ENCODE results near the gene NFKB1.
"Not testable (repeated sequence)": the region's sequence is repeated elsewhere in the genome, so short reads cannot be mapped to it uniquely, and the experiment has no call there.

The NFKB1 gene

DNA sequence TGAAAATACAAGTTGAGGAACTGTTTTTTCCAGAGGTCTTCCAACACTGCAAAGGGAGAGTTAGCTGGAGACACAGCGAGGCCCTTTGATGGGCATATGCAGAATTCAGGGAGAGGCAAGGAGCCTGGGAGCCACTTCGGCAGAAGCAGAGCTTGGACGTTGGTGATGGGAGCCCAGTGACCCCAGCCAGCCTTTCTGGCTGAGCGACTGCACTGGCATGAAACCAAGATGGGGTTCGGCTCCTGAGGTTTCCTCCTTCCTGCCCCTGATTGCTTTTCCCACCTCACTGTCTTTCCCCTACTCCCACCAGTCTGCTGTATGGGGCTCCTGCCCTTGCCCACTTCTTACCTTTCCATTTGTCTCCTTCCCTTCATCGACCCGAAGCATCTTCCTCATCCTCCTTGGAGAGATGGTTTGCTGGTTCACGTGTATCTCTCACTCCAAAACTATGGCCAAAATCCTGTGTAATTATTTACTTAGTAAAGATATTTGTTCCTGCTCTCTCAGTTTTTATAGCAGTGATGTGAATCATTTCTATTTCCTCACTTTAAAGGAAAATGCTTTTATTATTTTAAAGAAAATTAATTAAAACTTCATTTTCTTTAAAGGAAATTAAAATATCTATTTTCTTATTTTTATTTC is 100.5 kb downstream of the NFKB1 start:
- DNase-seq = no peak

DNA sequence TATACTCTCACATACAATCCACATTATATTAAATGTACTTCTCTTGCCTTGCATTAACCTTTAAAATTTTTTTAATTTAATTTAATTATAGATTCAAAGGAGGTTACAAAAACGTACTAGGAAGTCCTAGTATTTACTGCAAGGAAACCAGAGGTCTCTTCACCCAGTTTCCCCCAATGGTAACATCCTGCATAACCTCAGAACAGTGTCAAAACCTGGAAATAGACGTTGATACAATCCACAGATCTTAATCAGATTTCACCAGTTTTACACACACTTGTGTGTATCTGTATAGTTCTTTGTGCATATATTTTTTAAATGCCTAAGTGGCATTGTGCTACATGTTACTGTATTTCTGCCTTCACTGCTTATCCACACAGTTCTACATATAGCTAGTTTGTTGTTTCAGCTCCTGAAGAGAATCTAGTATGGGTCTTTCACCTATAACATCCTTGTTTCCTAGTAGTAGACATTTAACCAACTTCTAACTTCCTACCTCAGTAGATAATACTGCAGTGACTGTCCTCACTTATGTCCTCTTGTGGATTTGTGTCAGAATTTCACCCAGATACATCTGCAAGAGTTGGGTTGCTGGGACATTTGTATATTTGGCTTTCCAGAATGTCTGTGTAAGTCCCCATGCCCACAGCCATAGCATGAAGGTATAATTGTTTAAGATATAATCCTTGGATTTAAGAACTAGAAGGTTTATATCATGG is 103.2 kb downstream of the NFKB1 start:
- DNase-seq = no peak

DNA sequence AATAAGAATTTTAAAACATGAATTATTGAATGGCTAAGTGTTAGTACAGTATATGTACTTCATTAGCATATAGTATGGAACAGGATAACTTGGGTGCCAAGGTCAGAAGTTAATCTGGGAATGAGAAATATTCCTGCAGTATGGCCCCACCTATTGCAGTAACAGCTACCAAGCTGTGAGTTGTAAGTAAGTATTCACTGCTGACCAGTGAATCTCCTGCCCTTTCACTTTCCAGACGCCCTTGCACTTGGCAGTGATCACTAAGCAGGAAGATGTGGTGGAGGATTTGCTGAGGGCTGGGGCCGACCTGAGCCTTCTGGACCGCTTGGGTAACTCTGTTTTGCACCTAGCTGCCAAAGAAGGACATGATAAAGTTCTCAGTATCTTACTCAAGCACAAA is 105.1 kb downstream of the NFKB1 start:
- DNase-seq = no peak

DNA sequence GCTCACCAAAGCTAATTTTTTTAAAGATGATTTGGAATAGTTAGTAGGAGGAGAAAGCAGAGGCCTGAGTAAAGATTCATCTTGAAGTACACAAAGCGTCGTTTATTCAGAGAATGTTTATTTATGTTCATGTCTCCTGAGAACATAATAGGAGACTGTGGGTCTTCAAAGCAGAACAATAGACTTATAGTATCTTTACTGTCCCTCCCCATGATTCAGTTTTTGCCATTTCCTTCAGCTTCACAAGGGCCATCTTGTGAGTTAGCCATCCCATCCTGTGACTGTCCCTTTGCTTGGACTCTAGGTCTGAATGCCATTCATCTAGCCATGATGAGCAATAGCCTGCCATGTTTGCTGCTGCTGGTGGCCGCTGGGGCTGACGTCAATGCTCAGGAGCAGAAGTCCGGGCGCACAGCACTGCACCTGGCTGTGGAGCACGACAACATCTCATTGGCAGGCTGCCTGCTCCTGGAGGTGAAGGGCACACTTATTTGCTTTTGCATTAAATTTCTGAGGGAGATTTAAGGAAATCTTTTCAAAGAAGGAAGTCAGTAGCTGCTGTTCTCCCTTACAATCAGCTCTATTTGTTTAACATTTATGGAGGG is 105.8 kb downstream of the NFKB1 start:
- DNase-seq = no peak

GRCh38 chr4:102608190-102608589 is 107.0 kb downstream of the NFKB1 start:
- no peak for DNase-seq

- DNase-seq = no peak
These were observed 108.8 kb downstream of the NFKB1 start for GRCh38 chr4:102610007-102610406.

- DNase-seq = no peak
These were observed 109.3 kb downstream of the NFKB1 start for GRCh38 chr4:102610476-102610875.

GRCh38 chr4:102612210-102612609 is 111.1 kb downstream of the NFKB1 start:
- no peak for DNase-seq

- no peak for DNase-seq
These were observed 111.7 kb downstream of the NFKB1 start for GRCh38 chr4:102612824-102613366.

DNA sequence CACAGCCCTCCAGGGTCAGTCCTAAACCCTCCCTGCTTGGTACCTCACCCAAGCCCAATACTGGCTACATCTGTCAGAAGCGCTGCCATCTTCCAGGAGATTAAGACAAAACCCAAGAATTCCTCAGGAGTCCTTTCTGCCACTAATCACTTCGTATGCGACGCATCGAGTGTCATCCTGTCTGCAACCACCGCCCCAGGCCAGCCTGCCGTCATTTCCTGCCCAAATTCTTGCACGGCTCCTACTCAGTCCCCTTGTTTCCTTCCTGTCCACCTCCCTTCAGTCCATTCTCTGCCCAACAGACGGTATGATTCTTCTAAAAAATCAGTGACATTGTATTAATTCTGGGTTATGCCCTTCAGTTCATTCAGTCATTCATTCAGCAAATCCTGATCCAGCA is 113.6 kb downstream of the NFKB1 start:
- DNase-seq = no peak

GRCh38 chr4:102616636-102617035 is 115.5 kb downstream of the NFKB1 start:
- no peak for DNase-seq

GRCh38 chr4:102619021-102619420 is 117.9 kb downstream of the NFKB1 start:
- not testable (repeated sequence) for DNase-seq

DNA sequence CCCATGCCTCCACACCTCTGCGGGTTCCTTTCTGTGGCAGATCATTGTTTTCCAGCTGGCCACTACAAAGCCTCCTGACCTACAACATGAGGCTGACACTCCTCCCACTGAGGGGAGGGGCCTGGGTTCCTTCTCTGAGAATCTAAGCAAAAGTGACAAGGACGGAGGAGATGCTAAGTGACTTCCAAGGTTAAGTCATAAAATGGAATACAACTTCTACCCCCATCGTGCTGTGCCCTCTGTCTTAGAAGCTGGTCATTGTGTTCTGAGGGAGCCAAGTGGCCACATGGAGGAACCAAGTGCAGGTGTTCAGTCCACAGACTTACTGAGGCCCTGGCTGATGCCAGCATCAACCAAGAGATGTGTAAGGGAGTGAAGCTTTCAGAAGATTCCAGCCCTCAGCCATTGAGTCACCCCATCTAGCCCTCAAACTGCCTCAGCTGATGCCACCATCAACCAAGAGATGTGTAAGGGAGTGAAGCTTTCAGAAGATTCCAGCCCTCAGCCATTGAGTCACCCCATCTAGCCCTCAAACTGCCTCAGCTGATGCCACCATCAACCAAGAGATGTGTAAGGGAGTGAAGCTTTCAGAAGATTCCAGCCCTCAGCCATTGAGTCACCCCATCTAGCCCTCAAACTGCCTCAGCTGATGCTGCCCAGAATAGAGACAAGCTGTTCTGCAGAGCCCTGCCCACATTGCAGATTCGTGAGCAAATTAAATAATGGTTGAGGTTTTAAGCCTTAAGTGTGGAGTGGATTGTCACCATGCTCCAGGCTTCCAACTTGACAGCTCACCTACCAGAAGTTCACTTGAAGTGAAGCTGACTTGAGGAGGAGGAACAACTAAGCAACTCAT is 118.8 kb downstream of the NFKB1 start:
- DNase-seq = not testable (repeated sequence)

- DNase-seq = peak; percentile 29
These were observed 119.7 kb downstream of the NFKB1 start for GRCh38 chr4:102620697-102621497.

- peak; percentile 63 for DNase-seq
These were observed 122.5 kb downstream of the NFKB1 start for GRCh38 chr4:102623622-102624021.

GRCh38 chr4:102624505-102624904 is 123.3 kb downstream of the NFKB1 start:
- peak; percentile 5 for DNase-seq

- no peak for DNase-seq
These were observed 124.2 kb downstream of the NFKB1 start for GRCh38 chr4:102625232-102625930.

GRCh38 chr4:102627831-102628523 is 126.8 kb downstream of the NFKB1 start:
- no peak for DNase-seq

DNA sequence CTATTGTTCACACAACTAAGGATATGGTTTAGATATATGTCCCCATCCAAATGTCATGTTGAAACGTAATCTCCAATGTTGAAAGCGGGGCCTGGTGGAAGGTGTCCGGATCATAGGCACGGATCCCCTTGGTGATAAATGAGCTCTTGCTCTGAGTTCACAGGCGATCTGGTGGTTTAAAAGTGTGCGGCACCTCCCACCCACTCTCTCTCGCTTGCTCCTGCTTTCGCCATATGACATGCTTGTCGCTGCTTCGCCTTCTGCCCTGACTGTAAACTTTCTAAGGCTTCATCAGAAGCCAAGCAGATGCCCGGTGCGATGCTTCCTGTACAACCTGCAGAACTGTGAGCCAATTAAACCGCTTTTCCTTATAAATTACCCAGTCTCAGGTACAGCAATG is 128.5 kb downstream of the NFKB1 start:
- no peak for DNase-seq

GRCh38 chr4:102631616-102632015 is 130.5 kb downstream of the NFKB1 start:
- no peak for DNase-seq
